Dermis lymphatic vessel endothelial cell (primary cell): ENCODE results near the gene AGBL5. TPM values are rescaled to one million over a fixed set of nuclear protein-coding genes. Genes with fewer than 3 reads are reported as not detected.

ENCODE experiments used
- total RNA-seq: library from RNA; depleted of rRNA; stranded (reverse); fragments of >200 nt; gene quantifications from 2 replicates; pipeline ENCODE4 v1.2.1, GENCODE V29; 2014

Gene AGBL5
- 17.3 and 20.0 TPM in 2 replicates for total RNA-seq

GRCh38 chr2:27050996-27051901 is at the start of gene AGBL5:
TSS of gene AGBL5 (plus strand) at chr2:27051668. CDS start at chr2:27052959, 1,291 bp downstream.

GRCh38 chr2:27032495-27033252 is 18.8 kb upstream of the AGBL5 start, which contains the start of gene TMEM214:
TSS of gene TMEM214 (plus strand) at chr2:27032965. CDS start at chr2:27033016, 51 bp downstream.

GRCh38 chr2:27071277-27071989 is 20.0 kb downstream of the AGBL5 start, which contains the start of gene OST4:
TSS of gene OST4 (minus strand) at chr2:27071654.

GRCh38 chr2:27078267-27079194 is 27.1 kb downstream of the AGBL5 start, which contains the start of gene EMILIN1:
TSS of gene EMILIN1 (plus strand) at chr2:27078615. CDS start at chr2:27079066, 451 bp downstream.

GRCh38 chr2:27086724-27087593 is 35.5 kb downstream of the AGBL5 start, which contains the start of gene KHK:
TSS of gene KHK (plus strand) at chr2:27086772. CDS start at chr2:27087260, 488 bp downstream.

GRCh38 chr2:27118525-27119329 is 67.3 kb downstream of the AGBL5 start, which contains the start of gene CGREF1:
TSS of gene CGREF1 (minus strand) at chr2:27119128. CDS start at chr2:27104366, 14,762 bp downstream.

Other genes with a start within 250 kb of the AGBL5 start
- gene DPYSL5, start 203.5 kb upstream of the AGBL5 start, total RNA-seq: not detected in 2 replicates
- 1.4 and 1.5 TPM in 2 replicates for gene MAPRE3, start 81.0 kb upstream of the AGBL5 start, total RNA-seq
- 17.0 and 23.1 TPM in 2 replicates for gene TMEM214, start 18.7 kb upstream of the AGBL5 start, total RNA-seq
- 403 and 523 TPM in 2 replicates for gene OST4, start 20.0 kb downstream of the AGBL5 start, total RNA-seq
- 22.8 and 34.8 TPM in 2 replicates for gene EMILIN1, start 26.9 kb downstream of the AGBL5 start, total RNA-seq
- gene KHK, start 35.1 kb downstream of the AGBL5 start, total RNA-seq: 2.4 and 4.3 TPM in 2 replicates
- gene CGREF1, start 67.5 kb downstream of the AGBL5 start, total RNA-seq: 1.7 and 2.3 TPM in 2 replicates
- gene ABHD1, start 72.1 kb downstream of the AGBL5 start, total RNA-seq: not detected in 2 replicates
- gene PREB, start 83.0 kb downstream of the AGBL5 start, total RNA-seq: 25.3 and 28.4 TPM in 2 replicates
- not detected in 2 replicates for gene PRR30, start 87.7 kb downstream of the AGBL5 start, total RNA-seq
- not detected in 2 replicates for gene TCF23, start 97.3 kb downstream of the AGBL5 start, total RNA-seq
- gene ATRAID, start 160.4 kb downstream of the AGBL5 start, total RNA-seq: 107 and 121 TPM in 2 replicates
- 18.1 and 19.4 TPM in 2 replicates for gene SLC5A6, start 160.6 kb downstream of the AGBL5 start, total RNA-seq
- gene CAD, start 165.7 kb downstream of the AGBL5 start, total RNA-seq: 21.6 and 22.9 TPM in 2 replicates
- 6.3 and 21.2 TPM in 2 replicates for gene SLC30A3, start 211.4 kb downstream of the AGBL5 start, total RNA-seq
- 0.60 and 2.4 TPM in 2 replicates for gene DNAJC5G, start 223.8 kb downstream of the AGBL5 start, total RNA-seq
- 0.52 and 1.3 TPM in 2 replicates for gene TRIM54, start 230.8 kb downstream of the AGBL5 start, total RNA-seq